AG09309 (cell line): ENCODE measurements around the gene CCDC116.
A peak's percentile ranks its signal among the peaks of the same experiment; 100 is the strongest.

Experiments used
- DNase-seq: peaks from one replicate; pipeline ENCODE4 v3.0.0-alpha.2; 2010; ENCODE audit warnings: low read depth
- H3K4me3 ChIP-seq: 2 replicates; pipeline ENCODE4 v1.5.1; 2011; ENCODE audit warnings: mild to moderate bottlenecking, low read depth, low read length, moderate library complexity; ENCODE audit not compliant: control insufficient read depth
- TF ChIP-seq, protein P1 (sequence below): IDR thresholded peaks from 2 replicates; pipeline ENCODE4 v1.5.1; 2011; ENCODE audit warnings: mild to moderate bottlenecking, low read depth, low read length, inconsistent platforms; ENCODE audit not compliant: insufficient read depth, control insufficient read depth; ENCODE audit errors: missing control alignments

CCDC116 gene

DNA sequence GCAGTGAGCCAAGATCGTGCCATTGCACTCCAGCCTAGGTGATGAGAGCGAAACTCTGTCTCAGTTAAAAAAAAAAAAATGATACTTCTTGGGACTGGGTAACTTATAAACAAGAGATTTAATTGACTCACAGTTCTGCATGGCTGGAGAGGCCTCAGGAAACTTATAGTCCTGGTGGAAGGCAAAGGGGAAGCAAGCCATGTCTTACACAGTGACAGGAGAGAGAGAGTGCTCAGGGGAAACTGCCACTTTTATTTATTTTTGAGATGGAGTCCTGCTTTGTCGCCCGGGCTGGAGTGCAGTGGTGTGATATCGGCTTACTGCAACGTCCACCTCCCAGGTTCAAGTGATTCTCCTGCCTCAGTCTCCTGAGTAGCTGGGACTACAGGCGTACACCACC, 17.7 kb downstream of the CCDC116 start:
- TF ChIP-seq, protein P1, sequence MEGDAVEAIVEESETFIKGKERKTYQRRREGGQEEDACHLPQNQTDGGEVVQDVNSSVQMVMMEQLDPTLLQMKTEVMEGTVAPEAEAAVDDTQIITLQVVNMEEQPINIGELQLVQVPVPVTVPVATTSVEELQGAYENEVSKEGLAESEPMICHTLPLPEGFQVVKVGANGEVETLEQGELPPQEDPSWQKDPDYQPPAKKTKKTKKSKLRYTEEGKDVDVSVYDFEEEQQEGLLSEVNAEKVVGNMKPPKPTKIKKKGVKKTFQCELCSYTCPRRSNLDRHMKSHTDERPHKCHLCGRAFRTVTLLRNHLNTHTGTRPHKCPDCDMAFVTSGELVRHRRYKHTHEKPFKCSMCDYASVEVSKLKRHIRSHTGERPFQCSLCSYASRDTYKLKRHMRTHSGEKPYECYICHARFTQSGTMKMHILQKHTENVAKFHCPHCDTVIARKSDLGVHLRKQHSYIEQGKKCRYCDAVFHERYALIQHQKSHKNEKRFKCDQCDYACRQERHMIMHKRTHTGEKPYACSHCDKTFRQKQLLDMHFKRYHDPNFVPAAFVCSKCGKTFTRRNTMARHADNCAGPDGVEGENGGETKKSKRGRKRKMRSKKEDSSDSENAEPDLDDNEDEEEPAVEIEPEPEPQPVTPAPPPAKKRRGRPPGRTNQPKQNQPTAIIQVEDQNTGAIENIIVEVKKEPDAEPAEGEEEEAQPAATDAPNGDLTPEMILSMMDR: no peak
- no peak for DNase-seq
- no peak overlapping the region for H3K4me3 ChIP-seq

DNA sequence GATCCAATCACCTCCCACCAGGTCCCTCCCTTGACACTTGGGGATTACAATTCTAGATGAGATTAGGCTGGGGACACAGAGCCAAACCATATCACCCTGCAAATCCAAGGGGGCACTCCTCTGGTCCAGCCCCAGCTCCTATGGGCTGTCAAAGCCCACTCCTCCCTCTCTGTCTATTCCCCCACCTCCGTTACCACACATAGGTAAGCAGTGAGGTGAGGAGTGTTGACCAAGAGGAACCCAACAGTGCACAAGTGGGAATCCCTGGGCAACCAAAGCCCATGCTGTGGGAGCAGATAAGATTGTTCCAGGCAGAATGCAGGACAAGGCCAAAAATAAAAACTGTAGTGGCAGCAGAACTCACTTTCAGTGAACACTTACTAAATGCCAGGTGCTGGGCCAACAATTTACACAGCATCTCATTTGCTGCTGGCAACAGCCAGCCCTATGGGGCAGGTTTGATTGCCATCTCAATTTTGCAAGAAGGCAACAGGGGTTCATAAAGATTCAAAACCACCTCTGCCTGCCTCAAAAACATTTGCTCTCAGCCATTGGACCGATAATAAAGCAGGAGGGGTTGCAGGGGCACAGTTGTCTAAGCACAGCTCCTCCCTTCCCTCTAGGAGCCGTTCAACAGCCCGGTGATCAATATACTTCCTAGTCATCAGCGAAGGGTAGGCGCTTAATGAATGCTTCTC, 18.4 kb downstream of the CCDC116 start:
- peak overlapping the region; percentile 58 for H3K4me3 ChIP-seq
- no peak for DNase-seq
- TF ChIP-seq, protein P1: no peak

DNA sequence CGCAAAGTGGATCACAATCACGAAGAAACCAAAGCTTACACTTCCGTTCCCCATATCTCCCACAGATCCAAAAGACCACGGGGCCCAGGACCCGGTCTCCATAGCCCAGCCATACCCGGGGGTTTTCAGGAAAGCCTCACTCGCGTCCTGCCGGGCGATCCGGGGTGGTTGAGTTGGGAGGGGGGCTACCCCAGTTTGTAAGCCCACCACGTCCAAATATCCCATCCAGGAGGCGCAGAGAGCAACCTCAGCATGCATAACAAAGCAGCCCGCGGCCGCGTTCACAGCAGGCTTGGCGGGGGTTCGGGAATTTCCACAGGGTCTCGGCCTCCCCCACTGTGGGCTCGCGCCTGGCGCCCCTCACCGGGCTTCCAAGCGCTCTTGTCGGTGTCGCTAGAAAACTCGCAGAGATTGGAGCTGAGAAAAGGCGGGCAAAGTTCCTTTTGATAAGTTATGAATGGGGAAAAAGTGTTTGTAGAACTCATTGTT, 19.0 kb downstream of the CCDC116 start:
- TF ChIP-seq, protein P1: no peak
- H3K4me3 ChIP-seq: peak overlapping the region; percentile 58
- DNase-seq: no peak

DNA sequence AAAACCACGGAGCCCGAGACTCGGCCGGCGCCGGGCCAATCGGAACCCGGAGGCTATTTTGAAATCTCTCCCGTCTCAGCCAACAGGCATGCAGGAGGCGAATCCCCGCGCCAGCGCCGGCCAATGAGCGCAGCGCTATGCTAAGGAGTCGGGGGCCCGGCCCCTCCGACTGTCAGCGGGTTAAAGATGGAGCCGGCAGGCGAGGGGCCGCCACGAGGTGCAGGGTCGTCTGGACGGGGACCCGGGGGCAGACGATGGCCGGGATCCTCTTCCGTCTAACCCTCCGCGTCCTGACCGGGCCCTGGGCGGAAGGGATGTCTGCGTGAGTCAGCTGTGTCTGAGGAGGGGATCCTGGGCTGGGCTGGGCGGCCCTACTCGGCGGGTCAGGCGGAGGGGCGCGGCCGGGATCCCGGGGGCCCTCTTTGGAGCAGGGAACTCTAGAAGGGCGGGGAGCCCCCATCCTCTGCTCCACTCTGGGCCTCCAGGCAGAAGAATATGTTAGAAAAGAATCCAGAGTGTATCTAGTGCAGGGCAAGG, 19.5 kb downstream of the CCDC116 start:
- TF ChIP-seq, protein P1: no peak
- peak overlapping the region; percentile 58 for H3K4me3 ChIP-seq
- DNase-seq: no peak

DNA sequence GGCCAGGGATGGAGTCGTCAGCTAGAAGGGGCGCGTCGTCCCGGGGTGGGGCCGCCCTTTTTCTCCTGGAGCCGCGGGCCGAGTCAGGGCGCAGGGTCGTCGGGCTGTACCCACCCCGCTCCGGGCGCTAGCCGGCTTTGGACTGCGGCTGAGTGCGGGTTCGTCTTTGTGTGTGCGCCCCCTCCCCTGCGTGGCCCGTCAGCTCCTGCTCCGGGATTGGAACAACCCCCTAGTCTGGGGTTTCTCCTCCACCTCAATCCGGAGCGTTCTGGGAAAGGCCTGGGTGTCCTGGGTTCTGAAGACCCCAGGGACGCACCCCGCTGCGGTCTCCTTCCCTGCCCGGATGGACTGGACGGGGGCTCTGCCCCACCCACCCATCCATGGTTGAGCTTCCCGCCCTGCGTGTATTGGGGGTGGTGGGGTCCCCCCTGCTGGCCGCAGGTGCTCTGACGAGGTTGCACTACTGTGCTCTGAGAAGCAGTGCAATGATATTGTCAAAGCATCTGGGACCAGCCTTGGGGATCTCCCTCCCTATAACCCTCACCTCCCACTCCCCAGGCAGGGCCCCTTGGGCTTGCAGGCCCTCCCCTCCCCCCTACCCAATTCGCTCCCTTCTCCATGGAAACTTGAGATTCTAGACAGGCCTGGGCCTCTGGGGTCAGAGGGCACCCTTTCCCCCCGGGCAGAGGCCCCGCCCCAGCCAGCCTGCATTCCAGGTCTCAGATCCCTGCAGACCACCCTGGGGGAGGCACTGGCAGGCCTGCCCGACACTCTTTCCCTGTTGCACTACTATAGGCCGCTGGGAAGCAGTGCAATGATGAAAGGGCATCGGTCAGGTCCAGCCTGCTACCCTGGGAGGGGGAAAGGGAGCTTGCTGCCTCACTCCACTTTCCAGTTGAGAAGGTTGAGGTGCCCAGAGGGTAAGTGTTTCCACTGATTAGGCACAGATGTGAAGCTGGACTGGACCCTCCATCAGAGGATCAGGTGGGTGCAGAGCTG, 20.3 kb downstream of the CCDC116 start:
- TF ChIP-seq, protein P1: no peak
- peak overlapping the region; percentile 58 for H3K4me3 ChIP-seq
- no peak for DNase-seq

DNA sequence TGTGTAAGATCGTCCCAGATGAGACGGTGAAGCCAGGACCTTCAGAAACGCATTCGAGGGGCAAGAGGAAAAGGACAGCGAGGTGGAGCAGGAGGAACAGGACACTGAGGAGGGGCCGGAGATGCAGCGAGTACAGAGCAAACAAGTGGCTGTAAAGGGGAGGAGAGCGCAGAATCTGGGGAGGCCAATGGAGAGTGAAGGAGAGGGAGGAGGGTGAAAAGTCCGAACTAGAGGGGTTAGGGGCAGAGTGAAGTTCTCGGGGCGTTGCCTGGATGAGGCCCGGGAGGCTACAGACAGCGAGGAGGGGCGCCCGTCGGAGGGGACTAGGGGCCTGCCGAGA, 24.4 kb downstream of the CCDC116 start:
- TF ChIP-seq, protein P1: no peak
- H3K4me3 ChIP-seq: peak overlapping the region; percentile 12
- DNase-seq: no peak
